NCI-H510A treated with DMSO at 0.1 percent for 48 hours (cell line): Measurements from ENCODE around the gene COMMD7.
"Not testable (repeated sequence)": the region's sequence is repeated elsewhere in the genome, so short reads cannot be mapped to it uniquely, and the experiment has no call there.

Experiments used
- DNase-seq: peaks from one replicate; lab custom pipeline; 2025; lab: John Stamatoyannopoulos, UW

Gene COMMD7

GRCh38 chr20:32765230-32765875 lies 22.1 kb upstream of the COMMD7 start:
- DNase-seq = not testable (repeated sequence)

- DNase-seq = no peak
These were observed 21.0 kb upstream of the COMMD7 start for GRCh38 chr20:32764005-32764960.

DNA sequence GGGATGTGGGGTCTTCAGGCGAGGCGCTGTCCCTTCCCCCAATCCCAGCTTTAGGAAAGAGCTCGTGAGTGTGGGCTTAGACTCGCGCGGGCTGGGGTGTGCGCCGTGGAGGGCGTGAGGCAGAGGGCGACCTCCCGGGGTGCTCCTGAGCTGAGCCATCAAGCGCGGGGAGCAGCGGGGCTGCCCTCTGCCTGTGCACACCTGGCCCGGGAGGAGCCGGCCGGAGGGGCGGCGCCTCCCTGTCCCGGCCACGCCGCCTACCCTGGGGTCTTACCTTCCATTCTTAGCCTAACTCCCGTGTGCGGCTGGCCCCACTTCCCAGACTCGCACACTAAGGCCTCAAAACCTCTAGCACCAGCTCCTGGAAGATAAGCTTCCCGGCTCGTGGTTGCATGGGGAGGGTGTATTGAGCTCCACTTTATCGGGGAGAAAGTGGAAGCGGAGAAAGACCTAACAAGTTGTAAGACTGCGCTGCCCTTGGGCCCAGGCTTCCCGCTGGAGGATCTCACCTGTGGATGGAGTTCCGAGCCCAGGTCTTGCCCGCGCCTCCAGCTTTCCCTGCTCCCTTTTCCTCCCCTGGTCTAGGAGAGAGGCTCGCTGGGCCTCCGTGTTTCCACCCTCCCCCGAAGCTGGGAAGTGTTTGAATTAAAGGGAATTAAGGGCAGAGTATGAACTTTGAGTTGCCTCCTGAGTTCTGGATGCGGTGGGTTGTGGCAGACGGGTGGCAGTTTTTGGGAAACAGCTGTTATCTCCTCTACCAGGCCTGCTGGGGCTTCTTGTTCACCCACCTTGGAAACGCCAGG lies 20.1 kb upstream of the COMMD7 start:
- DNase-seq = peak; percentile 44

DNA sequence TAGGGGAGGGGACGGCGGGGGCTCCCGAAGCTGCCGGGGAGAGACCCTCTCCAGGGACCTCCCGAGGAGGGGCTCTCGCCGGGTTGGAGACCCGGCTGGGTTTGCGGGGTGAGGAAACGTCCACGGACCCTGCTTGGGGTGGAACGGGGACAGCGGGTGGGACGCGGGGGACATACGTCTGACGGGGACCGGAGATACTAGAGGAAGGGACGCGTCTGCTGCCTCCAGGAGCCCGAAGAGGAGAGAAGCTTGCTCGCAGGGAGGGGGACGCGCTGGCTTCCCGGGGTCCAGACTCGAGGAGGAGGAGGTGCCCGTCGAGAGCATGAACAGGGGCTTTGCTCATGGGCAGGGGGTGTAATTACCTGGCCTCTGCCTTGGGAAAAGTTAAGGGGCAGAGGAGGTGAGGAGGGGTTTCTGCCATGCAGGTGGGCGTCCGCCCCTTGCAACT lies 19.5 kb upstream of the COMMD7 start:
- DNase-seq = no peak

DNA sequence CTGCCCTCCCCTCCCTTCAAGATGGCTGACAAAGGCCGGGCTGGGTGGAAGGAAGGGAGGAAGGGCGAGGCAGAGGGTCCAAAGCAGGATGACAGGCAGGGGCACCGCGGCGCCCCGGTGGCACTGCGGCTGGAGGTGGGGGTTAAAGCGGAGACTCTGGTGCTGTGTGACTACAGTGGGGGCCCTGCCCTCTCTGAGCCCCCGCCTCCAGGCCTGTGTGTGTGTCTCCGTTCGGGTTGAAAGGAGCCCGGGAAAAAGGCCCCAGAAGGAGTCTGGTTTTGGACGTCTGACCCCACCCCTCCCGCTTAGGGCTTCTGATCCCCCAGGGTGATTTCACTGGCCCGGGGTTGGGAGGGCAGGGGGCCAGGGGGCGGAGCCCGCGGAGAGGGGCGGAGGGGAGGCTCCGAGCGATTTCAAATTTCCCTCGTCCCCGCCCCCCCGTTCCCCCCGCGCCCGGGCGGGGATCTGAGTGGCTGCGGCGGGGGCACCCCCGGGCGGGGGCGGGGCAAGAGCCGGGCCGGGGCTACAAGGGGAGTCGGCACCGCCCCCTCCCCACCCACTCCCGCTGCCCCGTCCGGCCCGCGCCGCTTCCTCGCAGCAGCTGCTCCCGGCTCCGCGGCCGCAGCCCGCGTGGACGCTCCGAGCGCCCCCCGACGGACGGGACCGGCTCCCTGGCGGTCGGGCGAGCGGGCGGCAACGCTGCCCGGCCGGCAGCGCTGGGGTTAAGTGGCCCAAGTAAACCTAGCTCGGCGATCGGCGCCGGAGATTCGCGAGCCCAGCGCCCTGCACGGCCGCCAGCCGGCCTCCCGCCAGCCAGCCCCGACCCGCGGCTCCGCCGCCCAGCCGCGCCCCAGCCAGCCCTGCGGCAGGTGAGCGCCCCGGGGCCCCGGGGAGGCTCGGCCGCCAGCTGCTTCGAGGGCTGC lies 18.8 kb upstream of the COMMD7 start, which contains the start of gene DNMT3B:
Gene DNMT3B, plus strand, starts transcription at position 555 of the 923 bp plus-strand sequence. CDS start 17,939 bp downstream, outside the sequence.
- DNase-seq = peak; percentile 55

GRCh38 chr20:32761417-32761830 lies 18.2 kb upstream of the COMMD7 start:
- no peak for DNase-seq

DNA sequence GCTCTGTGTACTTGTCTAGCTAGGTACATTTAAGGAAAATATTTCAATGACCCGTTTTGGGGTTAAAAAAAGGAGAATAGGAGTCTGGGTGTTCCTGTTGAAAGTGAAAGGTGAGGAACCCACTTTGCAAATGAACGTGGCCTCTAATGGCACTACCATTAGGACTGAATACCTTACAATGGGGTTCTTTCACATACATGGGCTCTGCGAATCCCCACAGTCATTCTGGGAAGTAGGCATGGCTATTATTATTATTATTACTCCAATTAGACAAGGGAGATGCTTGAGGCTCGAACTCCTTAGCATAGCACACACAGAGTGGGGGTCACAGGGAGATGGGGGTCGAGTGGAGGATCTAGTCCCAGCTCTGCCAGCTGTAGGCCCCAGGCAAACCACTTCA lies 12.9 kb upstream of the COMMD7 start:
- DNase-seq = no peak

- DNase-seq = no peak
These were observed 10.5 kb upstream of the COMMD7 start for GRCh38 chr20:32753731-32754130.

GRCh38 chr20:32752458-32753250 lies 9.4 kb upstream of the COMMD7 start:
- no peak for DNase-seq

GRCh38 chr20:32751702-32752457 lies 8.6 kb upstream of the COMMD7 start:
- no peak for DNase-seq

- DNase-seq = no peak
These were observed 8.0 kb upstream of the COMMD7 start for GRCh38 chr20:32751293-32751692.

- DNase-seq = no peak
These were observed 6.8 kb upstream of the COMMD7 start for GRCh38 chr20:32749914-32750637.

DNA sequence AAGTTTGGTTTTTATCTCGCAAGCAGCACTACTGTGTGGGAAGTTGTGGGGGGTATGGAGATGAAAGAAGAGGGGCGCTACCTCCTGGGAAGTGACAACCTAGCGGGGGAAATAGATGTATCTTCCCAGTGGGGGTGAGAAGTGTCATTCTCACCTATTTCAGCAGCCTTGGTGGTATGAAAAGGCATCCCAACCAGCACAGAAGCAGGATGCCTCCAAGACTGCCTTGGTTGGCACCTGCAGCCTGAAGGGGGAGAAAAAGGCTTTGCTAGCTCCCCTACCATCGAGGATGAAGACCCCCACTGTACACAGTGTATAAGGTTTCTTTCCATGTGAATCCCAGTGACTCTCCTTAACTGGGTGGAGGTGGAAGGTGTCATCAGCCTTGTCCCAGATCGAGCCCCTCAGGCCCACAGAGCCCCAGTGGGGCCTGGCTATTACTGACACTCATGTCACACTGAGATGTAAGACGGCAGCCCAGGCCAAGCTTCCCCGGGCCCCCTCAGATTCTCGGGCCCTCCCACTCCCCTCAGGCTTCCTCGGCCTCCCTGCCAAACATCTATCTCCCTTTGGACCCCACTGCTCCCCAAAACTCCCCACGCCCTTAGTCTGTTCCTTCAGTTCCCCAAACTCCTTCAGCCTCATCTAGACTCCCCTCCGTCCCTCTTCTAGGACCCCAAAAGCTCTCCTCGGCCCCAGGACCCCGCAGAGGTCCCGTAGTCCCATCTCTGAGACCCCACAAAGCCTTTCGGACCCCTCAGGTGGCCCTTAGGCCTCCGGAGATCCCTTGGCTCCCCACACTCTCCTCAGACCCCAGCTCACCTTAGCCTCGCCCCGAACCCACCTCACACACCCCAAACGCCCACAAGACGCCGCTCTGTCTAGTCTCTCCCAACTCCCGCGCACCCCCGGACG lies 688 bp downstream of the COMMD7 start:
- no peak for DNase-seq

- no peak for DNase-seq
These were observed 2.1 kb downstream of the COMMD7 start for GRCh38 chr20:32741151-32741550.

- no peak for DNase-seq
These were observed 5.7 kb downstream of the COMMD7 start for GRCh38 chr20:32737371-32738223.

GRCh38 chr20:32731882-32732266 lies 11.4 kb downstream of the COMMD7 start:
- no peak for DNase-seq

DNA sequence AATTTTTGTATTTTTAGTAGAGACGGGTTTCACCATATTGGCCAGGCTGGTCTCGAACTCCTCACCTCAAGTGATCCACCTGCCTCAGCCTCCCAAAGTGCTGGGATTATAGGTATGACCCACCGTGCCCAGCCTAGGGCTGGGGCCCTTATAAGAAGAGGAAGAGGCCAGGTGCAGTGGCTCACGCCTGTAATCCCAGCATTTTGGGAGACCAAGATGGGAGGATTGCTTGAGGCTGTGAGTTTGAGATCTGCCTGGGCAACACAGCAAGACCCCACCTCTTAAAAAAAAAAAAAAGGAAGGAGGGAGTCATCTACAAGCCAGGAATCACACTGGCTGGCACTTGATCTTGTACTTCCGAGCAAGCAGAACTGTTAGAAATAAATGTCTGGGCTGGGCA lies 13.9 kb downstream of the COMMD7 start:
- DNase-seq = not testable (repeated sequence)
